CD4-positive, CD25-positive, alpha-beta regulatory T cell (primary cell): ENCODE results near the gene KIR3DL2. TPM values are rescaled to one million over a fixed set of nuclear protein-coding genes. Genes with fewer than 3 reads are reported as not detected.
A peak's percentile ranks its signal among the peaks of the same experiment; 100 is the strongest.
"Not testable (repeated sequence)": the region's sequence is repeated elsewhere in the genome, so short reads cannot be mapped to it uniquely, and the experiment has no call there.

Source experiments
- ATAC-seq, 2 donors: fragments of 150-1000 bp; cut with Tn5 transposase; one replicate each; pipeline ENCODE4 v1.10.0; 2021; ENCODE audit warnings: low read depth in 2 of 2, moderate number of reproducible peaks in 2 of 2, moderate library complexity in 1 of 2
- DNase-seq, 3 donors: peaks; one replicate each; pipeline versions ENCODE4 v3.0.0 to v3.0.0-alpha.2; 2012 to 2022; ENCODE audit warnings: mixed read lengths in 1 of 3
- H3K27ac ChIP-seq: one replicate; pipeline ENCODE4 v1.7.0; 2013; ENCODE audit warnings: mild to moderate bottlenecking, low read length; ENCODE audit not compliant: insufficient read depth, poor library complexity, severe bottlenecking
- H3K27me3 ChIP-seq: one replicate; pipeline ENCODE4 v1.7.0; 2013; ENCODE audit warnings: low read length; ENCODE audit not compliant: control insufficient read depth, insufficient read depth
- H3K36me3 ChIP-seq: one replicate; pipeline ENCODE4 v1.7.0; 2013; ENCODE audit warnings: mild to moderate bottlenecking, low read length, moderate library complexity; ENCODE audit not compliant: control insufficient read depth, insufficient read depth
- H3K4me1 ChIP-seq: 2 replicates; pipeline ENCODE4 v1.7.0; 2013; ENCODE audit warnings: mild to moderate bottlenecking, low read length; ENCODE audit not compliant: insufficient read depth, control insufficient read depth, poor library complexity, severe bottlenecking
- H3K4me3 ChIP-seq: one replicate; pipeline ENCODE4 v1.7.0; 2013; ENCODE audit warnings: low read depth, mild to moderate bottlenecking, low read length, moderate library complexity
- H3K9me3 ChIP-seq, 2 experiments: 1 replicate in 1 of 2; 2 replicates in 1 of 2; pipeline ENCODE4 v1.7.0; 2013; ENCODE audit warnings: low read length in 2 of 2, mild to moderate bottlenecking in 1 of 2, moderate library complexity in 1 of 2; ENCODE audit not compliant: control insufficient read depth in 2 of 2
- H3K27ac Mint-ChIP-seq, 3 donors: one replicate each; pipeline ENCODE4 v1.8.0; 2020 to 2022; ENCODE audit warnings: mild to moderate bottlenecking in 3 of 3, mixed read lengths in 3 of 3, moderate library complexity in 2 of 3
- H3K27me3 Mint-ChIP-seq: one replicate; pipeline ENCODE4 v1.8.0; 2022; ENCODE audit warnings: mild to moderate bottlenecking, mixed read lengths
- H3K36me3 Mint-ChIP-seq: one replicate; pipeline ENCODE4 v1.8.0; 2020; ENCODE audit warnings: mixed read lengths
- H3K4me1 Mint-ChIP-seq, 4 donors: one replicate each; pipeline ENCODE4 v1.8.0; 2020 to 2022; ENCODE audit warnings: mixed read lengths in 4 of 4, mild to moderate bottlenecking in 1 of 4
- H3K4me3 Mint-ChIP-seq, 4 donors: one replicate each; pipeline ENCODE4 v1.8.0; 2020 to 2022; ENCODE audit warnings: mild to moderate bottlenecking in 4 of 4, mixed read lengths in 4 of 4, moderate library complexity in 3 of 4
- H3K9me3 Mint-ChIP-seq, 7 donors: one replicate each; pipeline ENCODE4 v1.8.0; 2020 to 2022; ENCODE audit warnings: mixed read lengths in 7 of 7, mild to moderate bottlenecking in 3 of 7, moderate library complexity in 2 of 7
- polyA plus RNA-seq, 4 donors: library from polyadenylated mRNA; unstranded; fragments of 300-500 nt; fragmentation: Illumina TruSeq; gene quantifications; one replicate each; pipeline ENCODE4 v1.2.3, GENCODE V29; 2021
- total RNA-seq: library from RNA; stranded (reverse); gene quantifications from one replicate; pipeline ENCODE4 v1.2.3, GENCODE V29; 2022

The KIR3DL2 gene
- total and polyA plus RNA-seq, 5 donors from 2014 or later: 0.25 to 0.94 (median 0.62) TPM

DNA sequence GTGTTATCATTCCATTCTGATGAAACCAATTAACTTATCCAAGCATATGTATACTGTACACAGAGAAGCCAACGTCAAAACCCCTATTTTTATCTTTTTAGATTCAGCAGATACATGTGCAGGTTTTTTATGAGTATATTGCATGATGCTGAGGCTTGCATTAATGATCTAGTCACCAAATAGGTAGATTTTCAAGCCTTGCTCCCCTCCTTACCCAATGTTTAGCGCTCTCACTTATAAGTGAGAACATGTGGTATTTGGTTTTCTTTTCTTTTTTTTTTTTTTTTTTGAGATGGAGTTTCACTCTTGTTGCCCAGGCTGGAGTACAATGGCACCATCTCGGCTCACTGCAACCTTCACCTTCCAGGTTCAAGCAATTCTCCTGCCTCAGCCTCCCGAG is 54.0 kb downstream of the KIR3DL2 start:
- H3K27ac ChIP-seq, H3K27ac Mint-ChIP-seq, H3K27me3 Mint-ChIP-seq, ATAC-seq, DNase-seq, H3K36me3 ChIP-seq, H3K9me3 ChIP-seq, H3K36me3 Mint-ChIP-seq, H3K9me3 Mint-ChIP-seq, H3K4me3 ChIP-seq, H3K4me1 ChIP-seq, H3K4me1 Mint-ChIP-seq, H3K4me3 Mint-ChIP-seq, H3K27me3 ChIP-seq: not testable (repeated sequence)

DNA sequence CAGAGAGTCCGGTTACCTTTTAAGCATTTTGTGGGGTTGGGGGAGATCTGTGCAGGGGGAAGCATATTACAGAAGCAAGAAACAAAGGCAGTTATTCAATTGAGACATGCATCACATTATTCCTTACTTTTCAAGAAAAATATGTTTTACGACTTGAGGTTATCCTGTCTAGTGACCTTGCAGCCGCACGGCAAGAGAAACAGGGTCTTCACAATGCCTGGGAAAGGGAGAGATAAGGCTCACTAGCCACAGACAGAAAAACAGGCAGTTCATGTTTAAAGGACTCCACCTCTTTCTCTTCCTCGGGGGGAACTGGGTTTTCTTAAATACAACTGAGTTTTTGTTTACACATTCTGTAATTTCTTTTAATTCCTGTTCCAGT is 55.2 kb downstream of the KIR3DL2 start:
- Mint-ChIP-seq H3K27me3 (no peaks in the 10 kb centered on the region), H3K27ac (peak overlapping the region in 1 of 3 donors; percentile 49), H3K36me3 (no peaks in the 10 kb centered on the region), H3K4me1 (peaks cover 0 to 9% (median 0%) of the 10 kb centered on the region in 4 donors), H3K4me3 (peak overlapping the region in 1 of 4 donors; percentile 65), H3K9me3 (no peaks in the 10 kb centered on the region)
- H3K4me1 ChIP-seq: no peaks in the 10 kb centered on the region
- no peak for DNase-seq
- H3K27ac ChIP-seq: no peak overlapping the region
- ATAC-seq: no peak
- H3K4me3 ChIP-seq: no peak overlapping the region
- no peaks in the 10 kb centered on the region for H3K9me3 ChIP-seq
- no peaks in the 10 kb centered on the region for H3K27me3 ChIP-seq
- no peaks in the 10 kb centered on the region for H3K36me3 ChIP-seq

DNA sequence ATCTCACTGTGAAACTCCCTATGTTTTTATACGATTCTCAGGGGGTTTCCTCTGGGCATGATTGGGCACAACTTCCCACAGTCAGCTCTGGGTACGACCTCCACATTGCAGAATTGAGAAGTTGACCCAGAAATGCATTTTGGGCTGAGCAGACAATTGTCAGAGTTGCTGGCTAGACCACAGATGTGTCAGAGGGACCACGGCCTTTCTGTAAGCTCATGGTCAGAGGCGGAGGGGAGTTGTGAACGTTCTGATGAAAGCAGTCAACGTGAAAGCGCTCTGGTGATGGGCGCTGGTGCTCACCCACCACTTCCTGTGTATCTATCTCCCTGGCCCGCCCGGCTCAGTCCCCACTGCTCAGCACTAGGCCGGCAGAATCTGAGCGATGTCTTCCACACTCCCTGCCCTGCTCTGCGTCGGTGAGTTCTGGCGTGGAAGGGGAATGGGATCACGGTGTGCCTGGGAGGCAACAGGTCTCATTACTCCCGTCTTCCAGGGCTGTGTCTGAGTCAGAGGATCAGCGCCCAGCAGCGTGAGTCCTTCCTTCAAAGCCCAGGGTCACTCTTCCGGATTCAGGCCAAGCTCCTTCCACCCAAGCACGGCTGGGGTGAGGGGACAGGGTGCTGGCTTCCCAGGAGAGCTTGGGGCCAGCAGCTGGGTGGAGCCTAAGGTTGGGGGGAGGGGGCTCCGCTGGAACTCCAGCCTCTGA is 55.7 kb downstream of the KIR3DL2 start, which contains the start of gene NCR1:
NCR1 (plus strand) TSS at position 346 of the 709 bp plus-strand sequence; CDS start at position 386, 40 bp downstream.
- H3K27ac ChIP-seq: no peak within 1 kb of the TSS
- Mint-ChIP-seq H3K36me3 (no peaks in the 10 kb centered on the region), H3K27ac (peak within 1 kb of the TSS in 1 of 3 donors; percentile 76), H3K9me3 (peaks cover 0 to 2% (median 0%) of the 10 kb centered on the region in 7 donors), H3K4me3 (peak within 1 kb of the TSS in 1 of 4 donors; percentile 65), H3K27me3 (no peaks in the 10 kb centered on the region), H3K4me1 (peaks cover 0 to 9% (median 0%) of the 10 kb centered on the region in 4 donors)
- H3K4me1 ChIP-seq: no peaks in the 10 kb centered on the region
- H3K27me3 ChIP-seq: no peaks in the 10 kb centered on the region
- H3K4me3 ChIP-seq: no peak within 1 kb of the TSS
- DNase-seq (no peak), ATAC-seq (peak; percentile 34 to 40)
- no peaks in the 10 kb centered on the region for H3K9me3 ChIP-seq
- no peaks in the 10 kb centered on the region for H3K36me3 ChIP-seq

DNA sequence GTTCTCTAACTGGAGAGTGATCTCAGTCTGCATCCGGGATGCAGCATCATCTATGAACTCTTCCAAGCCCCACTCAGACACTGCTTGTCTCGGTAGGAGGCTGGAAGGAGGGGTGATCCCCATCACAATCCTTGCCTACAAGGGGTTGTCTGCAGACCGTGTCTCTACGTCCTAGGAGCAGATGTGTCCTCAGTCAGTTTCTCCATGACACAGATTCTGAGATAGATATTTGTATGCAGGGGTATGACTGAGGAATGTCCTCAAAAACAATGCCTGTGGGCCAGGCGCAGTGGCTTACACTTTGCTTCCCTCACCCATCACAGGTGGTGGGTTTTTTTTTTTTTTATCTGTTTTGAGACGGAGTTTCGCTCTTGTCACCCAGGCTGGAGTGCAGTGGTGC is 56.6 kb downstream of the KIR3DL2 start:
- Histone ChIP-seq H3K36me3 (no peaks in the 10 kb centered on the region), H3K4me3 (no peak overlapping the region), H3K27ac (no peak overlapping the region), H3K9me3 (no peaks in the 10 kb centered on the region), H3K4me1 (no peaks in the 10 kb centered on the region), H3K27me3 (no peaks in the 10 kb centered on the region)
- H3K27ac Mint-ChIP-seq: no peak overlapping the region
- ATAC-seq (no peak), DNase-seq (no peak)
- H3K27me3 Mint-ChIP-seq: no peaks in the 10 kb centered on the region
- H3K4me3 Mint-ChIP-seq: no peak overlapping the region
- H3K36me3 Mint-ChIP-seq: no peaks in the 10 kb centered on the region
- H3K9me3 Mint-ChIP-seq: peaks cover 0 to 3% (median 0%) of the 10 kb centered on the region in 7 donors
- H3K4me1 Mint-ChIP-seq: peaks cover 0 to 9% (median 0%) of the 10 kb centered on the region in 4 donors

DNA sequence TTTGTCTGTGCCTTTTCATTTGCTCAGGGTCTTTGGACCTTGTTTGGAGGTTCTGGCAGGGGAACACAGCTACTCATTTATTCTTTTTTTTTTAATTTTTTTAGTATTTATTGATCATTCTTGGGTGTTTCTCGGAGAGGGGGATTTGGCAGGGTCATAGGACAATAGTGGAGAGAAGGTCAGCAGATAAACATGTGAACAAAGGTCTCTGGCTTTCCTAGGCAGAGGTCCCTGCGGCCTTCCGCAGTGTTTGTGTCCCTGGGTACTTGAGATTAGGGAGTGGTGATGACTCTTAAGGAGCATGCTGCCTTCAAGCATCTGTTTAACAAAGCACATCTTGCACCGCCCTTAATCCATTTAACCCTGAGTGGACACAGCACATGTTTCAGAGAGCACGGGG is 57.7 kb downstream of the KIR3DL2 start:
- H3K27ac ChIP-seq, H3K27me3 ChIP-seq, H3K4me3 ChIP-seq, DNase-seq, ATAC-seq, H3K4me1 Mint-ChIP-seq, H3K36me3 ChIP-seq, H3K27ac Mint-ChIP-seq, H3K9me3 Mint-ChIP-seq, H3K27me3 Mint-ChIP-seq, H3K36me3 Mint-ChIP-seq, H3K4me3 Mint-ChIP-seq, H3K4me1 ChIP-seq, H3K9me3 ChIP-seq: not testable (repeated sequence)

Other genes starting within 250 kb of the KIR3DL2 start
- not detected for gene LILRB1, start 220.0 kb upstream of the KIR3DL2 start, total RNA-seq
- gene LILRB1, start 220.0 kb upstream of the KIR3DL2 start, polyA plus RNA-seq: under 1 TPM in 2 of 4 donors, not detected in 2; 0.10 to 0.14 TPM
- gene LILRB4, start 187.5 kb upstream of the KIR3DL2 start, total RNA-seq: not detected
- not detected for gene LILRB4, start 187.5 kb upstream of the KIR3DL2 start, polyA plus RNA-seq
- gene KIR3DL3, start 126.0 kb upstream of the KIR3DL2 start, total RNA-seq: not detected
- gene KIR3DL3, start 126.0 kb upstream of the KIR3DL2 start, polyA plus RNA-seq: not detected
- not detected for gene KIR2DL3, start 111.9 kb upstream of the KIR3DL2 start, total RNA-seq
- gene KIR2DL3, start 111.9 kb upstream of the KIR3DL2 start, polyA plus RNA-seq: not detected
- not detected for gene KIR2DL1, start 80.7 kb upstream of the KIR3DL2 start, total RNA-seq
- gene KIR2DL1, start 80.7 kb upstream of the KIR3DL2 start, polyA plus RNA-seq: under 1 TPM in 1 of 4 donors, not detected in 3; 0.10 TPM
- gene KIR2DL4, start 46.8 kb upstream of the KIR3DL2 start, total RNA-seq: not detected
- not detected for gene KIR2DL4, start 46.8 kb upstream of the KIR3DL2 start, polyA plus RNA-seq
- gene KIR3DL1, start 34.0 kb upstream of the KIR3DL2 start, total RNA-seq: not detected
- gene KIR3DL1, start 34.0 kb upstream of the KIR3DL2 start, polyA plus RNA-seq: under 1 TPM in 2 of 4 donors, not detected in 2; 0.12 to 0.15 TPM
- gene KIR2DS4, start 17.8 kb upstream of the KIR3DL2 start, total RNA-seq: not detected
- under 1 TPM in 1 of 4 donors, not detected in 3; 0.10 TPM for gene KIR2DS4, start 17.8 kb upstream of the KIR3DL2 start, polyA plus RNA-seq
- not detected for gene FCAR, start 23.8 kb downstream of the KIR3DL2 start, total RNA-seq
- under 1 TPM in 1 of 4 donors, not detected in 3; 0.21 TPM for gene FCAR, start 23.8 kb downstream of the KIR3DL2 start, polyA plus RNA-seq
- gene NCR1, start 55.7 kb downstream of the KIR3DL2 start, total RNA-seq: not detected
- under 1 TPM in 3 of 4 donors, not detected in 1; 0.36 to 0.47 (median 0.39) TPM for gene NCR1, start 55.7 kb downstream of the KIR3DL2 start, polyA plus RNA-seq
- gene NLRP7, start 97.1 kb downstream of the KIR3DL2 start, total RNA-seq: not detected
- gene NLRP7, start 97.1 kb downstream of the KIR3DL2 start, polyA plus RNA-seq: not detected
- gene NLRP2, start 115.9 kb downstream of the KIR3DL2 start, total RNA-seq: 10.2 TPM
- 1 to 10 TPM in 3 of 4 donors, under 1 TPM in 1; 0.63 to 5.0 (median 2.1) TPM for gene NLRP2, start 115.9 kb downstream of the KIR3DL2 start, polyA plus RNA-seq
- 2.0 TPM for gene GP6, start 187.8 kb downstream of the KIR3DL2 start, total RNA-seq
- gene GP6, start 187.8 kb downstream of the KIR3DL2 start, polyA plus RNA-seq: not detected
- gene RDH13, start 212.7 kb downstream of the KIR3DL2 start, total RNA-seq: 14.1 TPM
- 10 to 100 TPM in 3 of 4 donors, 1 to 10 TPM in 1; 9.1 to 16.1 (median 14.7) TPM for gene RDH13, start 212.7 kb downstream of the KIR3DL2 start, polyA plus RNA-seq
- 4.4 TPM for gene EPS8L1, start 225.4 kb downstream of the KIR3DL2 start, total RNA-seq
- 1 to 10 TPM in 3 of 4 donors, under 1 TPM in 1; 0.41 to 4.0 (median 1.3) TPM for gene EPS8L1, start 225.4 kb downstream of the KIR3DL2 start, polyA plus RNA-seq